PC-9 (cell line): ENCODE data around the gene CCDC181. TPM values are rescaled to one million over a fixed set of nuclear protein-coding genes. Genes with fewer than 3 reads are reported as not detected.

Experiments
- BruUV-seq: library from RNA; stranded (reverse); fragments of 400-500 nt; replicated peaks from 2 replicates; lab custom pipeline; 2021; lab: Mats Ljungman, UMichigan
- CTCF ChIA-PET: fragments of 300-600 bp; sonication (Branson Sonifier 250); formaldehyde crosslinking; loops from one replicate; lab custom pipeline; 2022; ENCODE audit warnings: antibody characterized with exemption; lab: Charles Lee
- POLR2A ChIA-PET: fragments of 300-600 bp; sonication (Branson Sonifier 250); formaldehyde crosslinking; loops from one replicate; lab custom pipeline; 2022; ENCODE audit warnings: antibody characterized with exemption; ENCODE audit not compliant: unreplicated experiment; lab: Charles Lee
- DNase-seq, 2 experiments: peaks; one replicate each; pipeline versions ENCODE4 v3.0.0 to v3.0.0-alpha.2; 2015 to 2022; ENCODE audit warnings: mixed read lengths in 1 of 2
- H2AFZ ChIP-seq: fragments of 200-600 bp; sonication (generic); 2 replicates; pipeline ENCODE4 v1.8.1; 2017; ENCODE audit warnings: antibody characterized with exemption
- H3F3A ChIP-seq: fragments of 200-600 bp; sonication (generic); 2 replicates; pipeline ENCODE4 v1.8.1; 2017; ENCODE audit warnings: antibody characterized with exemption, mild to moderate bottlenecking, low read depth; ENCODE audit not compliant: insufficient read depth
- H3K27ac ChIP-seq: fragments of 200-600 bp; sonication (generic); 2 replicates; pipeline ENCODE4 v1.6.1; 2016; ENCODE audit warnings: mixed run types
- H3K27me3 ChIP-seq: fragments of 200-600 bp; sonication (generic); 2 replicates; pipeline ENCODE4 v1.6.1; 2016; ENCODE audit warnings: low read depth, mixed run types; ENCODE audit not compliant: insufficient read depth
- H3K36me3 ChIP-seq: fragments of 200-600 bp; sonication (generic); 2 replicates; pipeline ENCODE4 v1.6.1; 2016; ENCODE audit warnings: low read depth, mixed run types
- H3K4me1 ChIP-seq: fragments of 200-600 bp; sonication (generic); replicated peaks from 2 replicates; pipeline ENCODE4 v1.6.1; 2016; ENCODE audit warnings: mixed run types; ENCODE audit not compliant: insufficient read depth
- H3K4me2 ChIP-seq: fragments of 200-600 bp; sonication (generic); 2 replicates; pipeline ENCODE4 v1.6.1; 2017; ENCODE audit warnings: mixed run types
- H3K4me3 ChIP-seq: fragments of 200-600 bp; sonication (generic); 2 replicates; pipeline ENCODE4 v1.6.1; 2016; ENCODE audit warnings: mixed run types
- H3K79me2 ChIP-seq: fragments of 200-600 bp; sonication (generic); 2 replicates; pipeline ENCODE4 v1.6.1; 2017; ENCODE audit warnings: low read depth, mixed run types
- H3K9me2 ChIP-seq: fragments of 200-600 bp; sonication (generic); 2 replicates; pipeline ENCODE4 v1.8.1; 2017; ENCODE audit warnings: mild to moderate bottlenecking; ENCODE audit not compliant: insufficient read depth
- H3K9me3 ChIP-seq: fragments of 200-600 bp; sonication (generic); 2 replicates; pipeline ENCODE4 v1.8.1; 2016; ENCODE audit warnings: low read depth; ENCODE audit not compliant: insufficient read depth
- H4K20me1 ChIP-seq: fragments of 200-600 bp; sonication (generic); 2 replicates; pipeline ENCODE4 v1.8.1; 2017; ENCODE audit not compliant: insufficient read depth
- EZH2 ChIP-seq: fragments of 200-600 bp; sonication (generic); IDR thresholded peaks from 2 replicates; pipeline ENCODE4 v1.8.0; 2017; ENCODE audit warnings: antibody characterized with exemption, low read depth
- intact Hi-C: fragments of 100-400 bp; cut with micrococcal nuclease; formaldehyde crosslinking; loops from one replicate; pipeline ENCODE4 v1.10.0; 2022; ENCODE audit not compliant: unreplicated experiment
- total RNA-seq: library from RNA; stranded (reverse); gene quantifications from 2 replicates; pipeline ENCODE4 v1.2.3, GENCODE V29; 2021
- TF ChIP-seq, protein P1 (sequence below): fragments of 200-600 bp; sonication (generic); conservative IDR thresholded peaks from 2 replicates; pipeline ENCODE4 v1.6.1; 2017; ENCODE audit warnings: mixed run types, antibody characterized with exemption, mild to moderate bottlenecking, moderate library complexity

CCDC181 gene
- total RNA-seq, 1 experiment from 2014 or later = 0.37 TPM

DNA sequence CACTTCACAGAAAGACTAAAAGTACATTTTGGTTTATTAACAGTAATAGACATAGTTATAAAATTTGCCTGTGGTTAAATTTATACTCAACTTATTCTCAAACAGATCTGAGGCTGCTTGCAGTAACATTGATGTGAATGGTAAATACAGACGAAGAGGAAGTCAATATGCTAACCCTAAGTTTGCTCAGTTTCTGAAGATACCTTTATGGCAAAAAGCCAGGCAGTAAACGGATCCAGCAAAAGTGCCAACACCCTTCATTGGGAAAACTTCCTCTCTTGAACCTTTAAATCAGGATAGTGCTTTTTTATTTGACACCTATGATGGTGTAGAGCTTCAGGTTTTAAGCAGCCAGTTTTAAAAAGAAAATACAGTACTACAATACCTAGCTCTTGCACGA lies 16.6 kb upstream of the CCDC181 start:
- BruUV-seq = no TSS peak
- Histone ChIP-seq H3K36me3 (no peaks in the 10 kb centered on the region), H2AFZ (no peak overlapping the region), H3K79me2 (no peaks in the 10 kb centered on the region), H3K4me3 (no peak overlapping the region), H3K27me3 (no peaks in the 10 kb centered on the region), H3K4me1 (no peaks in the 10 kb centered on the region), H3K4me2 (no peak overlapping the region), H3K9me3 (no peaks in the 10 kb centered on the region), H3K27ac (no peak overlapping the region), H3K9me2 (0 out of 2 replicates have a peak, but pooled peaks cover 5% of the 10 kb centered on the region), H4K20me1 (no peaks in the 10 kb centered on the region), H3F3A (no peaks in the 10 kb centered on the region)
- intact Hi-C loops = no loop called here
- ChIA-PET CTCF (no interaction called here), POLR2A (no interaction called here)
- TF ChIP-seq EZH2 = no peak
- TF ChIP-seq, protein P1, sequence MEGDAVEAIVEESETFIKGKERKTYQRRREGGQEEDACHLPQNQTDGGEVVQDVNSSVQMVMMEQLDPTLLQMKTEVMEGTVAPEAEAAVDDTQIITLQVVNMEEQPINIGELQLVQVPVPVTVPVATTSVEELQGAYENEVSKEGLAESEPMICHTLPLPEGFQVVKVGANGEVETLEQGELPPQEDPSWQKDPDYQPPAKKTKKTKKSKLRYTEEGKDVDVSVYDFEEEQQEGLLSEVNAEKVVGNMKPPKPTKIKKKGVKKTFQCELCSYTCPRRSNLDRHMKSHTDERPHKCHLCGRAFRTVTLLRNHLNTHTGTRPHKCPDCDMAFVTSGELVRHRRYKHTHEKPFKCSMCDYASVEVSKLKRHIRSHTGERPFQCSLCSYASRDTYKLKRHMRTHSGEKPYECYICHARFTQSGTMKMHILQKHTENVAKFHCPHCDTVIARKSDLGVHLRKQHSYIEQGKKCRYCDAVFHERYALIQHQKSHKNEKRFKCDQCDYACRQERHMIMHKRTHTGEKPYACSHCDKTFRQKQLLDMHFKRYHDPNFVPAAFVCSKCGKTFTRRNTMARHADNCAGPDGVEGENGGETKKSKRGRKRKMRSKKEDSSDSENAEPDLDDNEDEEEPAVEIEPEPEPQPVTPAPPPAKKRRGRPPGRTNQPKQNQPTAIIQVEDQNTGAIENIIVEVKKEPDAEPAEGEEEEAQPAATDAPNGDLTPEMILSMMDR = no peak
- no peak for DNase-seq

DNA sequence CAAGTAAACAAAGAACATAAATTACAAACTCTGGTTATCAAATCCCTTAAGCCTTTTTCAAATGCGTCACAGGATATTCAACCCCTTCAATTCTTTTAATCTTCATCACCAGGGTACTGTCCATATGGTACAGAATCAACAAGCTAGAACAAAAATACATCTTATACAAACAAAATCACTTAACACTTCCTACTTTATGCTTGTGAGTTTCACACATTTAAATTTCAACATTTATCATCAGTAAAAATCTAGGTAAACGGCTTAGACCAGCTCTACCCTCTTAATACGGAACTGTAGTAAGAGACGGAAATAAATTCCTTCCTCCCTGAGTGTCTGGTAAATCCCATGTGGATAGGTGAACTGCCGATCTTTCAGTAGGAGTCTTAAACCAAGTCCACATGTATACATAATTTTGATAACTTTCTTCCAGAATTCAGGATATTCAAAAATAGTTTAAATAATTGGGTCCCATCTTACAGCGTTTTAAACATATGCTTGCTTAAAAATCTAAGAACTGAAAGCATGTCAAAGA lies 1.0 kb downstream of the CCDC181 start:
- TF ChIP-seq, protein P1 = no peak
- TF ChIP-seq EZH2 = no peak
- Histone ChIP-seq H4K20me1 (no peaks in the 10 kb centered on the region), H3K27ac (no peak overlapping the region), H2AFZ (no peak overlapping the region), H3K9me2 (no peaks in the 10 kb centered on the region), H3K4me3 (no peak overlapping the region), H3K4me2 (no peak overlapping the region), H3K27me3 (no peaks in the 10 kb centered on the region), H3K4me1 (no peaks in the 10 kb centered on the region), H3K9me3 (0 out of 2 replicates have a peak, but pooled peaks cover 2% of the 10 kb centered on the region), H3K79me2 (no peaks in the 10 kb centered on the region), H3F3A (no peaks in the 10 kb centered on the region), H3K36me3 (no peaks in the 10 kb centered on the region)
- ChIA-PET POLR2A (no interaction called here), CTCF (no interaction called here)
- intact Hi-C loops = no loop called here
- no TSS peak for BruUV-seq
- DNase-seq = no peak

DNA sequence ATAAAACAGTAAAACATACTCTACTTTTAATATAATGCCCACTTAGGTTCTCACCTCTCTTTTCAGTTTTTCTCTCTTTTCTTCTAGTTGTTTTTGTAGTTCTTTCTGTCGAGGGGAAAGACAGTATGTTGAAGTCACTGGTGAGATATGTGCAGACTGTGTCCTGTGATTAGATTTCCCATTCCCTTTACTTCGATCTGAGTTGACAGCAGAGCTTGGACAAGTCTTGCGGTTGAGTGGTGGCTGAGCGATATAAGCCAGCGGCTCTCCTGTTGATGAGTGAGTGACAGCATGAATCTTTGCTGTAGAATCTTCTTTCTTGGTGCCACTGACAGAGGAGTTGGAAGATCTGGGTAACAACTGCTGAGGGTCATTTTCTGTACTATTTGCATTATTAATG lies 6.0 kb downstream of the CCDC181 start:
- H4K20me1 ChIP-seq = no peaks in the 10 kb centered on the region
- BruUV-seq = no TSS peak
- no peak for TF ChIP-seq EZH2
- TF ChIP-seq, protein P1 = no peak
- H3K36me3 ChIP-seq = no peaks in the 10 kb centered on the region
- H3F3A ChIP-seq = no peaks in the 10 kb centered on the region
- H3K4me3 ChIP-seq = no peak overlapping the region
- intact Hi-C loops = no loop called here
- ChIA-PET POLR2A (no interaction called here), CTCF (no interaction called here)
- no peak for DNase-seq
- H3K4me2 ChIP-seq = no peak overlapping the region
- no peak overlapping the region for H2AFZ ChIP-seq
- H3K9me2 ChIP-seq = no peaks in the 10 kb centered on the region; the same call in 1 of the 2 replicates
- no peaks in the 10 kb centered on the region for H3K9me3 ChIP-seq
- no peaks in the 10 kb centered on the region for H3K79me2 ChIP-seq
- no peak overlapping the region for H3K27ac ChIP-seq
- no peaks in the 10 kb centered on the region for H3K4me1 ChIP-seq
- H3K27me3 ChIP-seq = no peaks in the 10 kb centered on the region
